HG03045 (cell line): Measurements from ENCODE around the gene APLP1.
"Not testable (repeated sequence)": the region's sequence is repeated elsewhere in the genome, so short reads cannot be mapped to it uniquely, and the experiment has no call there.

Experiments
- ATAC-seq: cut with Tn5 transposase; IDR thresholded peaks from one replicate; pipeline ENCODE4 v1.9.1; 2021; ENCODE audit warnings: mild to moderate bottlenecking, moderate library complexity; ENCODE audit not compliant: unreplicated experiment

The APLP1 gene

DNA sequence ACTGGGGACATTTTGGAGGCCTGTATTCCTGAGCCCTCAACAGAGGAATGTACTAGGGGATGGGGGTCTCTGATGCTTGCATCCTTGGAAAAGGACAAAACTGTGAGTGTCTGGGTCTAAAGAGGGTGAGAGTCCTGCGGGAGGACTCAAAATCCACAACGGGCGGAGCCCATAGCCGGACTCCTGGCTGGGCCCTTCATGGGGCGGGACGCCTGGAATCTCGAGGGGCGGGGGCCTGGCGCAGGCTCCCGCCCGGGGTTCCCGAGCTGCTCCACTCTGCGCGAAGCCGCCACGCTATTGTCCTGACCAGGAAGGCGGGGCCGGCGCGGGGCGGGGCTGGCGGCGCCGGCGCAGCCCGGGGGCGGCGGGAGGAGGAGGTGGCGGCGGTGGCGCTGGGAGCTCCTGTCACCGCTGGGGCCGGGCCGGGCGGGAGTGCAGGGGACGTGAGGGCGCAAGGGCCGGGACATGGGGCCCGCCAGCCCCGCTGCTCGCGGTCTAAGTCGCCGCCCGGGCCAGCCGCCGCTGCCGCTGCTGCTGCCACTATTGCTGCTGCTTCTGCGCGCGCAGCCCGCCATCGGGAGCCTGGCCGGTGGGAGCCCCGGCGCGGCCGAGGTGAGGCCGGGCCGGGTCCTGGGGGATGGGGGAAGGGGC, at the start of gene APLP1:
TSS of gene APLP1 (plus strand) at position 403 of the 651 bp plus-strand sequence. CDS start at position 466, 63 bp downstream.
- no peak for ATAC-seq

- ATAC-seq, result no peak
Measured at GRCh38 chr19:35822579-35822978, 45.8 kb upstream of the APLP1 start.

DNA sequence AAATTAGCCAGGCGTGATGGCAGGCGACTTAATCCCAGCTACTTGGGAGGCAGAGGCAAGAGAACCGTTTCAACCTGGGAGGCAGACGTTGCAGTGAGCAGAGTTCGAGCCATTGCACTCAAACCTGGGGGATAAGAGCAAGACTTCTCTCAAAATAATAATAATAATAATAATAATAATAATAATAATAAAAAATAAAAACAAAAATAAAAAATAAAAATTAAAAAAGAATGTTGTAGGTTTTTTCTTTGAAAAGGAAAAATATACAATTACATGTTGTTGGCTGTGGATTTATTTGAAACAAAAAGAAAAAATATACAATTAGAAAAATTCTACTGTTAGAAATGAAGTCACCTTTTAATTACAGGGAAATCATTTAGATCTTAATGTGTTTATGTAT, 44.2 kb upstream of the APLP1 start:
- ATAC-seq, result no peak

- ATAC-seq, result no peak
Measured at GRCh38 chr19:35828692-35829301, 39.6 kb upstream of the APLP1 start.

- no peak for ATAC-seq
Measured at GRCh38 chr19:35830986-35831385, 37.4 kb upstream of the APLP1 start.

GRCh38 chr19:35832054-35832453, 36.3 kb upstream of the APLP1 start:
- ATAC-seq, result no peak

DNA sequence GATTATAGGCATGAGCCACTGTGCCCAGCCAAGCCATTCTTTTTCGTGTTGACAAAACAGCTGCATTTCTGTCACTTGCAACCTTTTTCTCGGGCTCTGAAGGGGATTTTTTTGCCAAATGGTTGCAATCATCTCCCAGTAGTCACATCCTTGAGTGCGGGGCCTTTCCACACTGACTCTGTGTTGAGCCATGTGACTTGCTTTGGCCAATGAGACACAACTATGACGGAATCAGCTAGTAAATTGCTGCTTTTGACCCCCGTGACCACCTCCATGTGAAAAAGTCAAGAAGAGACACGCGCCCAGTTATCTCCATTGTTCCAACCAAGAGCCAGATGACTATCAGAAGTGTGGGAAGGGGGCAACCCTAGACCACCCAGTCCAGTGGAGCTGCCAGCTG, 34.4 kb upstream of the APLP1 start:
- no peak for ATAC-seq

GRCh38 chr19:35836096-35836495, 32.3 kb upstream of the APLP1 start:
- not testable (repeated sequence) for ATAC-seq

DNA sequence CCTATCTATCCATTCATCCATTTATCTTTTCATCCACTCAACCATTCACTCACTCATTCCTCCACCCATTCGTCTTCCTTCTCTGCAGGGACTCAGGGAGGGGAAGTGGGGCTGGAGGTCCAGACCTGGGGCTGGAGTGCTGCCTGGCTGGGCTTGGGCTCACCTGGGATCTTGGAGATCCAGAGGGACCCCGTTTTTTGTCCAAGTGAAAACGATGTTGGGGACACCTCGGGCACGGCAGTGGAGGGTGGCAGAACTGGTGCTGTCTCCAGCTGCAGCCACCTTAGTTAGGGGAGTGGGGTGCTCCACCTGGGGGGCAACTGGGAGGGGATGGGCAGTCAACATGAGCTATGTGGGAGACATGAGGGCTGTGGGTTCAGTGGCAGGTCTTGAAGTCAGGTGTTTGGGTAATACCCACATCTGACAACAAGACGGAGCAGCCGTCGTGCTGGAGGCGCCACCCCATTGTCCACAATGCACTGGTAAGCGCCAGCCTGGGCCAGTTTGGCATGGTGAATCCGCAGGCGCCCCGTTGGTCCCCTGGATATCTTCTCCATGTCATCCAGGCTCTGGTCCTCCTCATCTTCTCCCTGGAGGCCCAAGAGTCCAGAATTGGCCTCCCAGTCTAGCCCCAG, 26.3 kb upstream of the APLP1 start:
- no peak for ATAC-seq

DNA sequence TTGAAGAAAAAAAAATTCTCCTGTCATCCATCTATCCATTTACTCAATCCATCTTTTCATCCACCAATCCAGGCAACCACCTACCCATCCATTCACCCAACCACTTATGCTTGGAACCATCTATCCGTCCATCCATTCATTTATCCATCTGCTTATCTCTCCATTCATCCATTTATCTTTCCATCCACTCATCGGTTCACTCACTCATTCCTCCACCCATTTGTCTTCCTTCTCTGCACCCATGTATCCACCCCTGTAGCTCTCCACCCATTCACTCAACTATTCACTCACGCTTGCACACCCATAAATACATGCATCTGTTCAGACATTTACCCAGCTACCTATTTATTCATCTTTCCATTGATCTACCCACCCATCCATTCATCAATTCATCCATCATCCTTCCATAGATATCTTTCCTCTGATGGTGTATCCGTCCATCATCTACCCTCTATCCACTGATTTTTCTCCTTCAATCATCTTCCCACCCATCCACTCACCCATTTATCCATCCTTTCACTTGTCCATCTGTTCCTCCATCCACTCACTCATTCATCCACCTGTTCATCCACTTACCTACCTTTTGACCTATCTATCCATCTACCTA, 25.6 kb upstream of the APLP1 start:
- no peak for ATAC-seq

- no peak for ATAC-seq
Measured at GRCh38 chr19:35843676-35844481, 24.5 kb upstream of the APLP1 start.

- ATAC-seq, result no peak
Measured at GRCh38 chr19:35844482-35845214, 23.7 kb upstream of the APLP1 start.

GRCh38 chr19:35845215-35846037, 22.9 kb upstream of the APLP1 start:
- no peak for ATAC-seq

- no peak for ATAC-seq
Measured at GRCh38 chr19:35846038-35846668, 22.2 kb upstream of the APLP1 start.

DNA sequence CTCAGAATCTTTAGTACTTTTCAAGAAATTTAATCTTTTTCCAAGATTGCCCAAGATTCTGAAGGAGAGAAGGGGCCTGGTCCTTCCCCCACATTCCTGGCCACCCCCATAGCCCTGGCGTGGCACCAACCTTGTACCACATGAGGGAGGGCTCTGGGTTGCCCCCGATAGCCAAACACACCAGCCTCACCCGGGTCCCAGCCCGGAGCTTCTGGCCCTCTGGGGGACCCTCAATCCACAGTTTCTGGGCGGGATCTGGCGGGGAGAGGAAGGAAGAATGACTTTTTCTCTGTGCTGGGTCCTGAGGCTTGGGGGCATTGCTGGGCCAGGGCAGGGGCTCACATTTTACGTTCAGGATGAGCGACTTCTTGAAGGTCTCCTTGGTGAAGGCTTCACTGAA, 20.5 kb upstream of the APLP1 start:
- no peak for ATAC-seq

GRCh38 chr19:35848486-35848885, 19.9 kb upstream of the APLP1 start:
- ATAC-seq, result no peak

DNA sequence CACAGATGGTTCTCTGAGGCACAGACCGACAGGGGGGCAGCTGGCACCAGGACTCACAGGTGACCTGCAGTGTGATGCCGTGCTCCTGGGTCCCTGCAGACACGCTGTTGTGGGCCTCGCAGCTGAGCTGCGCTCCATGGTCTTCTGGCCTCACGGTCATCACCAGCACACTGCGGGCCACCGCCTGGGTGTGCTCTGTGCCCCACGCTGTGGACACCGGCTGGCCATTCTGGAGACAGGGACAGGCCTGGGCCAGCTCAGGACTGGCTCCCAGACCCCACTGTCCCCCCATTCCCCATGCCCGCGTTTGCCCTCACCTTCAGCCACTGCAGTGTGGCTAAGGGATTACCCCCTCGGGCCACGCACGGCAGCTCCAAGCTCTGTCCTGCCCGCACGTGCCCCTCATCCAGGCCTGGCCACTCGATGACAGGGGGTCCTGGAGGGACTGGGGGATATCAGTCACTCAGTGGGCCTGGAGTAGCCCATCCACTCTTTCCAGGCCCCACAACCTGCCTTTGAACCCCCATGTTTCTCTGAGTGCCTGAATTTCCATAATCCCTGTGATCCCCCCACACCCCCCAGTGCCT, 19.4 kb upstream of the APLP1 start:
- no peak for ATAC-seq

GRCh38 chr19:35851213-35852028, 17.0 kb upstream of the APLP1 start:
- ATAC-seq, result no peak
